GM18951 (cell line): ENCODE results near the gene ABCC8.

Source experiments
- POLR2A ChIP-seq: IDR thresholded peaks from 4 replicates; pipeline ENCODE4 v1.6.1; 2011; ENCODE audit warnings: mild to moderate bottlenecking; ENCODE audit not compliant: insufficient read length, insufficient read depth; ENCODE audit errors: extremely low read depth
- in situ Hi-C: fragments of 300-500 bp; cut with MboI; formaldehyde crosslinking; loops from one replicate; pipeline ENCODE4 v1.12.0; 2022; ENCODE audit warnings: low sequenced_read_pairs, mixed read lengths, inconsistent platforms; ENCODE audit not compliant: unreplicated experiment

Gene ABCC8

DNA sequence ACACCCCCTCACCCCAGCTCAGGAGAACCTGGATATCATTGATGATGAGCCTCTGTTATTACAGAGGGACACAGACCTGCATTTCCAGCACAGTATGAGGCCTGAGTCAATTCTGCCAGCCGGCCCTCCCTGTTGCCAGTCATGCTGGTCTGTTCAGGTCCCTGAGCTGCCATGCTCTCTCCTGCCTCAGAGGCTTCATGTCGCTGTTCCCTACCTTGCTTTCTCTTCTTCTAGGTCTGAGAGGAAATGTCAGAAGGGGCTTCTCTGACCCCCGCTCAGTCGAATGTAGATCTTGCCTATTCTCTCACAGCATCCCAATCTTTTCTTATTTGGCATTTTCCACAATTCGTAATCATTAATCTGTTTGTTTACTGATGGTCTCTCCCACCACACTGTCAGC is 21.8 kb upstream of the ABCC8 start:
- no peak for TF ChIP-seq POLR2A
- in situ Hi-C loops, result loop anchor here (10.0 kb wide), 1 partner anchor 114 kb away; the partner anchor contains the start of gene KCNJ11

DNA sequence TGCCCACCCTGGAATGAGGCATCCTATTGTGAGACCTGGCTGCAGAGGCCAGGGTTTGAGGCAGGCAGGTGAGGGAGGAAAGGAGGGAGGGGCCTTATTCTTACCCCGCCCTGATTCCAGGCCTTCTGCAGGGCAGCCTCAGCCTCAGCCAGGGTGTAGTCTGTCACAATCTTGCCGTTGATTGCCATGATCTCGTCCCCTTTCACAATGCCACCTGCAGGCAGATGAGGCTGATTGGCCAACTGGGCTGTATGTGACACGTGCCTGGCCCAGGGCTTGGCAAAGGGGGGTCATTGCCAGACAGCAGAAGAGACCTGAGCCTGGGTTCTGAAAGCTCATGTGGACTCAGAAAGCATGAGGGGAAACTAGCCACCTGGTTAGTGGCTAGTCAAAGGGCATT is 21.4 kb upstream of the ABCC8 start:
- TF ChIP-seq POLR2A, result no peak
- in situ Hi-C loops, result loop anchor here (10.0 kb wide), 1 partner anchor 113 kb away; the partner anchor contains the start of gene KCNJ11

DNA sequence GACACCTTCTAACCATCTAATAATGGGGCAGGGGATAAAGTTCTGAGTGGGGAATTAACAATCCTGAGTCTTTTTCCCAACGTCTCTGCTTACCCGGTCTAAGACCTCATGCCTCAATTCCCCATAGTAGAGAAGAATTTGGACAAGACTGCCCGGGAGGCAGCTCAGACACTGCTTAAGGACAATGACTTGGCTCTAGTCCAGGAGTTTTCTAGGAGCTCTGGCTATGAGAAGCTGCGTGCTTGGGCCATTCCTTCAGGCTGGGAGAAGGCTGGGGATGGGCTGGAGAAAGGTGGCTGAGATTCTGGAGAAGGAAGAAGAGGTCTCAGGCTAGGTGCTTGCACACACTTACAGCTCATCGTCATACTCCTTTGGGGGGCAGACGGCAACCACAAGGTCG is 19.8 kb upstream of the ABCC8 start:
- no peak for TF ChIP-seq POLR2A
- in situ Hi-C loops, result loop anchor here (10.0 kb wide), 1 partner anchor 112 kb away; the partner anchor contains the start of gene KCNJ11

DNA sequence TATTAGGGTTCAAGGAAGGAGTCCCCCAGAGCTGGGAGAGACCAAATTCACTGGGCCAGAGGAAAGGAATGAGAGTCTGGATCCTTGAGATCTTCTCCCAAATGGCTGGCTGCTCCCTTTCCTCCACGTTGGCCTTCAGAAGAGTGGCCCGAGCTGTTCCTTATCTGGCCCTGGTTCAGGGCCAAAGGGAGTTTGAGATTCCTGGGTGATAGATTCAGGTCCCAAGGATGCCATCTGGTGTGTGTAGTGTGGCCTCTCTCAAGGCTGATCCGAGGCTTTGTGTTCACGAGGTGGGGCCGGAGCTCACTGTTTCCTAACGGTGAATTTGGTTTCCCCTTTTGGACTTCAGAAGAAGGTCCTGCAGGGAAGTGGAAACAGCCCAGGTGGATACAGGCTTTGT is 17.4 kb upstream of the ABCC8 start:
- in situ Hi-C loops, result loop anchor here (10.0 kb wide), 1 partner anchor 109 kb away; the partner anchor contains the start of gene KCNJ11
- TF ChIP-seq POLR2A, result no peak

DNA sequence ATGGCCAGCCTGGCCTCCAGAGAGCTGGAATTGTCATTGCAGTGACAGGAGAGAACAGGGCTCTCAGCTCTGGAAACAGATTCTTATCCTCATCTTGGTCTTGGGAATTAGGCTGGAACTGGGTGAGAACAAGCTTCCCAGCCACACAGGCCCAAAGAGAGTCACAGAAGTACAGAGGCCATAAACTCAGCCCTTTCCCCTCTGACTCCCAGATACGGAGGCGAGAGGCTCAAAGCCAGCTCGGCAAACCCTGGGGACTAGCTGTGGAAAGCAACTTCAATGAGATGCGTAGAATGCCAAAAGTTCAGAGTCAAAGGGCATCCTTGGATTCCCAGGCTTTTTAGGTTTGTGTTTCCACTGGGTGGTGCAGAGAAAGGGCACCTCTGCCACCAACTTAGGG is 14.3 kb upstream of the ABCC8 start:
- in situ Hi-C loops, result loop anchor here (10.0 kb wide), 1 partner anchor 106 kb away; the partner anchor contains the start of gene KCNJ11
- TF ChIP-seq POLR2A, result no peak

DNA sequence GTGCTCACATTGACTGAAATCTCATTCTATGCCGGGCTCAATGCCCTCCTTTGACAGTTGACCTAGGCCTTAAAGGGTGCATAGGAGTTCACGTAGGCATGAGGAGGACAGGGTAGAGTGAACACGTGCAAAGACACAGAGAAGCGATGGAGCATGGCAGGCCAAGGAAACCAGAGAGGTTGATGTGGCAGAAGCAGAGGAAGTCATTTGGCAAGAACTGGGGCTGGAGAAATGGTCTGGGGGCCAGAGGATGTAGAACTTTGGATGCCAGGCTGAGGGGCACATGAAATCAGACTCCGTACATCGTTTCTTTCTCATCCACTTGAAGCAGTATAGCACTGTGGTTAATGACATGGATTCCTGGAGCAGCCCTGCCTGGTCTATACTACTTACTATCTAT is 13.6 kb upstream of the ABCC8 start:
- TF ChIP-seq POLR2A, result no peak
- in situ Hi-C loops, result loop anchor here (10.0 kb wide), 1 partner anchor 105 kb away; the partner anchor contains the start of gene KCNJ11

DNA sequence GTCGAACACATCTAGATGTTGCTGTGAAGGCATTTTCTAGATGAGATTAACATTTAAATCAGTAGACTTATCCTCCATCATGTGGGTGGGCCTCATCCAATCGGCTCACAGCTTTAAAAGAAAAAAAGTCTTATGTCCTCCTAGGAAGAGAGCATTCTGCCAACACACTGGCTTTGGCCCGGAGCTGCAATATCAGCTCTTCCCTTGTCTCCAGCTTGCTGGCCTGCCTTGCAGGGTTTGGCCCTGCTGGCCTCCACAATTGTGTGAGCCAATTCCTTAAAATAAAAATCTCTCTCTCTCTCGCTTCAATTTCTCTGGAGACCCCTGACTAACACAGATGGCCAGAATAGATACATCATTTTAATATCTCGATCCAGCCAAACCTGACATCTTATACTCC is 13.1 kb upstream of the ABCC8 start:
- no peak for TF ChIP-seq POLR2A
- in situ Hi-C loops, result loop anchor here (10.0 kb wide), 1 partner anchor 105 kb away; the partner anchor contains the start of gene KCNJ11

DNA sequence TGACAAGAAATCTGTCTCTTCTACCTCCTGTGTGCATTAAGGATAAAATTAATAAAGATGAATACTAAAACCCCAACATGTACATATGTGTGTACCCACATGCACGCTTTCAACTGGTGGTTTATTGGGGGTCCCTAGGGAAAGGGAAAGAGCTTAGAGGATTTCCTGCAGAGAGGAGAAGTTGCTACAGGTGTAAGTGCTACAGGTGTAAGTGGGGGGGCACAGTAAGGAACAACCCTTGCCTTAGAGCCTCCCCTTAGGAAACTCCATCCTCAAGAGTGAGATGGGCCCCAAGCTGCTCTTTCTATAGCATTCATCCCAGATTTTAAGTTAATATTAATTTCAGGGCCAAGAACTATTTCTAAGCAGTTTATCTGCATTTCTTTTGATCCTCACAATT is 11.9 kb upstream of the ABCC8 start:
- in situ Hi-C loops, result no loop called here
- no peak for TF ChIP-seq POLR2A

DNA sequence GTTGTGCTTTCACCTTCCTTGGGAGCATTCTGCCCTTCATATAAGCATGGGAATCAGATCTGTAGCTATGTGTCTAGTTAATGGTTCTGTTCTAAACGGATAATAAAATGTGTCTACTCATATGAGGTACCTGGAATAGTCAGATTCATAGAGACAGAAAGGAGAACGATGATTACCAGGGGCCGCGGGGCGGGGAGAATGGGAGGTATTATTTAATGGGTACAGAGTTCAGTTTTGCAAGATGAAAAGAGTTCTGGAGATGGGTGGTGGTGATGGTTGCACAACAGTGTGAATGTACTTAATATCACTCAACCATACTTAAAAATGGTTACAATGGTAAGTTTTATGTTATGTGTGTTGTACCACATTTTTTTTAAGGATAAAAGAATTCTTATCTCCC is 10.0 kb upstream of the ABCC8 start:
- in situ Hi-C loops, result no loop called here
- no peak for TF ChIP-seq POLR2A

DNA sequence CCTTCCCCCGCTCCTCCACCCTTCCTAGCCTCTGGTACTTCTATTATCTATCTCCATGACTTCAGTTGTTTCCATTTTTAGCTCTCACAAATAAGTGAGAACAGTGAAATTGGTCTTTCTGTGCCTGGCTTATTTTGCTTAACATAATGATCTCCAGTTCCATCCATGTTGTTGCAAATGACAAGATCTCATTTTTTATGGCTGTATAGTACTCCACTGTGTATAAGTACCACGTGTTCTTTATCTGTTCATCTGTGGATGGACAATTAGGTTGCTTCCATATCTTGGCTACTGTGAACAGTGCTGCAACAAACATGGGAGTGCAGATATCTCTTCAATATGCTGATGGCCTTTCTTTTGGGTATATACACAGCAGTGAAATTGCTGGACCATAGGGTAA is 6.9 kb upstream of the ABCC8 start:
- in situ Hi-C loops, result no loop called here

DNA sequence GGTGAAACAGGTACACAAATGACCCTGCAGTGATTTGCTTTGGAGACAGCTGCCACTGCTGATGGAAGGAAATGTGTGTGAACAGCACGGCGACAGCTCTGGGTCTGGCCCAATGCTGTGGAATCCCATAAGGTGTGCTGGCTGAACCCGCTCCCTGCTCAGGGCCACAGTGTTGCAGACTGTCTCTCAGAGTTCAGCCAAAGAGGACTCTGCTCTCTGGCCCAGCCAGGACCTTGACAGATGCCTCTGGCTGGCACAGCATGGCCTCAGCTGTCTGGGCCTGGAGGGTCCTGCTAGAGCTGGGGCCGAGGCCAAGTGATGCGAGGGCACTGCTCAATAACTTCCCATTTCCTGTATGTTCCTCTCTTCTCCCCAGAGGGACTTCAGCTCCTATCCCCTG is 5.3 kb upstream of the ABCC8 start:
- no peak for TF ChIP-seq POLR2A
- in situ Hi-C loops, result no loop called here

More for the DNA sequence above, 6.9 kb upstream of the ABCC8 start:
- no peak for TF ChIP-seq POLR2A

DNA sequence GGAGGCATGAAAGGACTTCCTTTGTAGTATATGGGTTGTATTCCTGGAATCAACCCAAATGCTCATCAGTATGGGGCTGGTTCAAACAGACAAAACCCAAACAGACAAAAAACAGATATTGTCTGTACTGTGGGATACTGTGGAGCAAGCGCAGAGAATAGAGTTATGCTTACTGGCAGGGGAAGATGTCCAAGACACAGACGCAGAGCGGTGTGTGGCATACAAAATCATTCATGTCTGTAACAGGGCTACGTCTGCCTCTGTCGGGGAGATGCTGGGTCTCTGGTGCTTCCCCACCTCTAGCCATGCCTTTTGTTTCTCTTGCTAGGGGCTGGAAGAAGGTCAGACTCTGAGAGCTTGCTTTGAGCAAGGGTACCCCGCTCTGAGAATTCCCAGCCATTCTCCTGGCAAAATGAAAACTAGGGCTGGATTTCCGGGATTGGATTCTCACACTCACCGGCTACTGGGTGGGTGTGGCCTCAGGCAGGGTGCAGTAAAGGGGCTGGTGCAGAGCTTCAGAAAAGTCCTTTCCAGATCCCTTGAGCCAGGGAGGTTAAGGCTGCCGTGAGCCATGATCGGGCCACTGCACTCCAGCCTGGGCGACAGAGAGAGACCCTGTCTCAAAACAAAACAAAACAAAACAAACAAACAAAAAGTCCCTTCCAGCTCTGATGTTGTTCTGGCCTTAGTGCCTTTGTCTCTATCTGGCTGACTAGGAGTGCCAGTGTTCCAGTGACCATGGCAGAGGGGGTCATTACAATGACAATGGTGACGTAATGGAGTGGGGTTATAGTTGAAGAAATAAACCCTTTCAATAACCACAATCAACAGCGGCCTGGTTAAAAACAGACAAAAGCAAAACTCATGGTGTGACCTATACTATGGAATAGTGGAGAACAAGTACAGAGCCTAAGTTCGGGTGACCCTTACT is 2.9 kb upstream of the ABCC8 start:
- in situ Hi-C loops, result no loop called here
- TF ChIP-seq POLR2A, result no peak

DNA sequence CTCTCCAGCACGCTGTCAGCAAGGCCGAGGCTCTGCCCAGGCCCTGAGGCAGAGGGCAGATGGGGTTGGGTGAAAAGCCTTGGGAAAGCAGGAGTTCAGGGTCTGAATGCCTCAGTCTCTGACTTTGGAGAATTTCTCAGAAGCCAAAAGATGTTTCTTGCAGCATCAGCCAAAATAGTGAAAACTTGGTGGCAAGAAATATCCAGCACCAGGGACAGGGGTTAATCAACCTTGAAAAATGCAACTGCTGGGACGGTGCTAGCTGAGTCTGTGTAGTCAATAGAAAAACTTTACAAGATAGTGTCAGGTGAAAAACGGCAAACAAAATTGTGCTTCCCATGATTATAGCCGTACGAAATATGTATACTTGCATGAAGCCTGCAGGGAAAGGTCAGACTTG is 1.4 kb upstream of the ABCC8 start:
- TF ChIP-seq POLR2A, result no peak
- in situ Hi-C loops, result no loop called here

DNA sequence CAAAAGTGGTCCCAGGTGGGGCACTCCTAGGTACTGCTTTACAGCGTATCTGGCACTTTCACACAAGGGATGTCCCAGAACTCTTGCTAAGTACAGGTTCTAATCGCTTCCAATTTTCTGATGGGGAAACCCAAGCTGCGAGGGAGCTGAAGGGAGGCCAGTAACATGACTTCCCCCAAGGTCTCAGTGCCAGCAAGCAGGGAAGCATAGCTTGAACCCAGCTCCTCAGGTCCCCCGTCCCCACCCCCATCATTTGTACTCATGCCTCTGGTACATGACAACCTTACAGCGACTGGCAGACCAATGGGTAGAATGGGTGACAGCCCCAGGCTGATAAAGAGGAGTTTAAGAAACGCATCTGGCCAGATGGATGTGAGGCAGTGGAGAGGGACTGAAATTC is 716 bp upstream of the ABCC8 start:
- TF ChIP-seq POLR2A, result no peak
- in situ Hi-C loops, result no loop called here
